Stomach smooth muscle (tissue), 2 donors: ENCODE results near the gene CCL22.
A peak's percentile ranks its signal among the peaks of the same experiment; 100 is the strongest.
"Not testable (repeated sequence)": the region's sequence is repeated elsewhere in the genome, so short reads cannot be mapped to it uniquely, and the experiment has no call there.

Source experiments
- H3K27ac ChIP-seq: one replicate; pipeline ENCODE4 v1.7.0; 2013; ENCODE audit warnings: mild to moderate bottlenecking, low read length, inconsistent platforms
- H3K27me3 ChIP-seq, 2 donors: one replicate each; pipeline ENCODE4 v1.7.0; 2013; ENCODE audit warnings: low read length in 2 of 2; ENCODE audit not compliant: insufficient read depth in 2 of 2, control insufficient read depth in 1 of 2
- H3K36me3 ChIP-seq, 2 donors: one replicate each; pipeline ENCODE4 v1.7.0; 2013; ENCODE audit warnings: low read length in 2 of 2; ENCODE audit not compliant: control insufficient read depth in 2 of 2, insufficient read depth in 2 of 2
- H3K4me1 ChIP-seq: one replicate; pipeline ENCODE4 v1.7.0; 2013; ENCODE audit warnings: low read length; ENCODE audit not compliant: control insufficient read depth, insufficient read depth
- H3K4me3 ChIP-seq, 2 donors: one replicate each; pipeline ENCODE4 v1.7.0; 2013; ENCODE audit warnings: low read length in 2 of 2
- H3K9ac ChIP-seq, 2 donors: one replicate each; pipeline ENCODE4 v1.7.0; 2013; ENCODE audit warnings: low read length in 2 of 2, mild to moderate bottlenecking in 1 of 2
- H3K9me3 ChIP-seq, 2 donors: one replicate each; pipeline ENCODE4 v1.7.0; 2013; ENCODE audit warnings: low read length in 2 of 2; ENCODE audit not compliant: control insufficient read depth in 2 of 2
- donor health status: healthy.
- donor health status: Pancreatic carcinoma.

The CCL22 gene

DNA sequence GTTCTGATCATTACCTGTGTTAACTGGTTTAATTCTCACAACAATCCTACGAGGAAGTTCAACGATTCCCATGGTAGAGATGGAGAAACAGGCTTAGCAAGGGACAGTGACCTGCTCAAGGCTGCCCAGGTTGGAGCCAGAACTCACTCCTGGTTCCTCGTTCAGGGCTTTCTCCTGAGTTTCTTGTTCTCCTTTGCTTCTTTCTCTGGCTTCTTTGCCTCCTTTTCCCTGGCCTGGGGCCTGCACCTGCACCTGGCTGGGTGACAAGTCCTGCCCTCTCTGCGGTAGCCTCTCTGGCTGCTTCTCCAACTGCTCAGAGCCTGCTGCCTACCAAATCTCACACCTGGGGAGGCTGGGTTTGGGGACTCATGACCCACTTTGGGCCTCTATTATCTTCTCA, 2.8 kb downstream of the CCL22 start:
- Histone ChIP-seq H3K4me3 (no peak overlapping the region), H3K4me1 (no peaks in the 10 kb centered on the region), H3K27me3 (no peaks in the 10 kb centered on the region), H3K9me3 (no peaks in the 10 kb centered on the region), H3K27ac (no peak overlapping the region), H3K9ac (no peak overlapping the region), H3K36me3 (no peaks in the 10 kb centered on the region)

DNA sequence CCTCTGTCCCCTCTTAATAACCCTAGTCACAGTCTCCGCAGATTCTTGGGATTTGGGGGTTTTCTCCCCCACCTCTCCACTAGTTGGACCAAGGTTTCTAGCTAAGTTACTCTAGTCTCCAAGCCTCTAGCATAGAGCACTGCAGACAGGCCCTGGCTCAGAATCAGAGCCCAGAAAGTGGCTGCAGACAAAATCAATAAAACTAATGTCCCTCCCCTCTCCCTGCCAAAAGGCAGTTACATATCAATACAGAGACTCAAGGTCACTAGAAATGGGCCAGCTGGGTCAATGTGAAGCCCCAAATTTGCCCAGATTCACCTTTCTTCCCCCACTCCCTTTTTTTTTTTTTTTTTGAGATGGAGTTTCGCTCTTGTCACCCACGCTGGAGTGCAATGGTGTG, 5.6 kb downstream of the CCL22 start:
- Histone ChIP-seq H3K36me3 (no peaks in the 10 kb centered on the region), H3K4me3 (no peak overlapping the region), H3K9me3 (no peaks in the 10 kb centered on the region), H3K9ac (no peak overlapping the region), H3K27ac (no peak overlapping the region), H3K4me1 (no peaks in the 10 kb centered on the region), H3K27me3 (no peaks in the 10 kb centered on the region)

DNA sequence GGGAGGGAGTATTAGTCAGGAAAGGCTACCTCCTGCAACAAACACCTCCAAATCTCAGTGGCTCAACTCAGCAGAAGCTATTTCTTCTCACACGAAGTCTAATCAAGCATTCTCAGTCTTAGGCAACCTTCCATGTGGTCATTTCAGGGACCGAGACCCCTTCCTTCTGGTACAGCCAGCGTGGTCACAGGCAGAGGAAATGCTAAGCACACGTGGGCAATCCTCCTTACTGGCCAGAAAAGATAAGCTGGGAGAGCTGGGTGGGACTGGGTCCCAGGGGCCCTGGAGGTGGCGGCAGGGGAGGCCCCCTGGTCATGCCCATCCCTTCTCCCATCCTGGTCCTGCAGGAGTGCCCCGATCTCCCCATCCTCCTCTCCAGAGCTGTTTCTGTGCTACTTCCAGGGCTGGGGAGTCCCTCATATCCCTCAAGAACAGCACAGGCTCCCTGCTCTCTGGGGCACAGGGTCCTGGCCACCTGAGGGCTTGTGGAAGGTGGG, 8.0 kb downstream of the CCL22 start:
- Histone ChIP-seq H3K4me3 (no peak overlapping the region), H3K36me3 (no peaks in the 10 kb centered on the region), H3K27ac (no peak overlapping the region)

DNA sequence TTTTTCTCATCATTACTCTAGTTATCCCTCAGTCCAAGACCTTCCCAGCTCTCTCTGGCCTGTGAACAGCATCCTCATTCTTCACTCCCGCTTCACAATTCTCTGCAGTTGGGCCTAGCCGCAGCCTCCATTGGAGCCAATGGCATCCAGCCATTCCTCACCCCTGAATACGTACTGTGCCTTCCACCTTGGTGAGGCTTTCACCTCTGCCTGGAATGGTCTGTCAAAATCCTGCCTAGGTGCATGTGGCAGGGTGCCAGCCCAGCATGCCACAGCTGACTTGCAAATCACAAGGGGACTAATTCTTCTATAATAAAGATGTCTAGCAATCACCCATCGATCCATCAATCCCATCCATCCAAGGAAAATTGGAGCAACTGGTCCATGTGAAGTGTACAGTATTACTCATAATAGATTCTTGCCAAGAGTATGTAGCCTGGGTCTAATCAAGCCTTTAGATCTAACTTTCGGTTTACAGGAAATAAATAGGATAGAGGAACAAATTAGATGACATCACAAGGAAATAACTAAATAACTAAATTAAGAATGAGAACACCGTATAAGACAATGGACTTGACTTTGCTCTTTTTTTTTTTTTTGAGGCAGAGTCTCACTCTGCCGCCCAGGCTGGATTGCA, 8.7 kb downstream of the CCL22 start:
- no peak overlapping the region for H3K9ac ChIP-seq
- H3K4me3 ChIP-seq: no peak overlapping the region
- H3K36me3 ChIP-seq: no peaks in the 10 kb centered on the region
- H3K4me1 ChIP-seq: peaks cover 5% of the 10 kb centered on the region
- H3K27ac ChIP-seq: no peak overlapping the region
- no peaks in the 10 kb centered on the region for H3K9me3 ChIP-seq
- H3K27me3 ChIP-seq: peaks cover 0 to 7% of the 10 kb centered on the region in 2 donors

More for the DNA sequence above, 8.0 kb downstream of the CCL22 start:
- no peak overlapping the region for H3K9ac ChIP-seq
- H3K4me1 ChIP-seq: no peaks in the 10 kb centered on the region
- peaks cover 0 to 7% of the 10 kb centered on the region in 2 donors for H3K27me3 ChIP-seq
- no peaks in the 10 kb centered on the region for H3K9me3 ChIP-seq

DNA sequence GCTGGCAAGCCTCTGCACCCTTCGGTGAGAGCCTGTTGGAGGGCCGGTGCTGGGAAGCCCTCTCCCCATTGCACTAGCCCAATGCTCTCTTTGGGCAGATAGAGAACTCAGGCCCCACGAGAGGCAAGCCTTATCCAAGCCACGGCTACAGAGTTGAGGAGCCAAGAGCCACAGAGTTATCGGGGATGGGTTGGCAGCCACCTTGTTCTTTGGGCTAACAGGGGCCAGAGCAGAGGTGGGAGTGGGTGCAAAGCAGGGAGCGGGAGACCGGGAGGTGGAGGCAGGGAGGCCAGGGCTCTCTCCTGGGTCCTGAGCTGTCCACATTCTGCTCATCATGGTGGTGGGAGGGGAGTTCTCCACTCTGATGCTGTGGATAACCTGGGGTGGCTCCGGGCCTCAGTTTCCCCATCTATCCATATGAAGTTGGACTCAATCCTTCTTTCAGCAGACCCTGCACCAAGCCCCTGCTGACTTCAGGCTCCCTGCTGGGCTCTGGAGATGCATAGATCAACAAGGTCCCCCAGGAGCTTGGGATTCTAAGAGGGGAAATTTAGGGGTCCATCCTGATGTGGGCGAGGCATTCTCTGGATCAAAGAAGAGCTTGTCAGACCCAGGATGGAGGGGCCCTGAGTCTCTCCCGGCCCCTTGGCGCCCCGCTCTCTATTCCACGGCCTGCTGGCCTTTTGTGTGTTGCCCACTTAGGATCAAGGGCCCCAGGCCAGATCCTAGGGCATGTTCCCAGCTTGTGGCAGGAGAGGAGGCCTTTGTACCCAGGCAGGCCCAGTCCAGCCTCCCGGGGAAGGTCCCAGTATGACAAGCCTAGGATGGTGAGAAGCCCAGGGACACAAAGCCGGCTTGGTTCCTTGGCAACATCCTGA, 13.2 kb downstream of the CCL22 start:
- Histone ChIP-seq H3K36me3 (no peaks in the 10 kb centered on the region), H3K27me3 (peaks cover 0 to 10% of the 10 kb centered on the region in 2 donors), H3K9me3 (no peaks in the 10 kb centered on the region), H3K27ac (peak overlapping the region; percentile 24), H3K4me3 (peak overlapping the region in 1 of 2 donors; percentile 77), H3K4me1 (peaks cover 9% of the 10 kb centered on the region), H3K9ac (peak overlapping the region in 1 of 2 donors; percentile 29)

DNA sequence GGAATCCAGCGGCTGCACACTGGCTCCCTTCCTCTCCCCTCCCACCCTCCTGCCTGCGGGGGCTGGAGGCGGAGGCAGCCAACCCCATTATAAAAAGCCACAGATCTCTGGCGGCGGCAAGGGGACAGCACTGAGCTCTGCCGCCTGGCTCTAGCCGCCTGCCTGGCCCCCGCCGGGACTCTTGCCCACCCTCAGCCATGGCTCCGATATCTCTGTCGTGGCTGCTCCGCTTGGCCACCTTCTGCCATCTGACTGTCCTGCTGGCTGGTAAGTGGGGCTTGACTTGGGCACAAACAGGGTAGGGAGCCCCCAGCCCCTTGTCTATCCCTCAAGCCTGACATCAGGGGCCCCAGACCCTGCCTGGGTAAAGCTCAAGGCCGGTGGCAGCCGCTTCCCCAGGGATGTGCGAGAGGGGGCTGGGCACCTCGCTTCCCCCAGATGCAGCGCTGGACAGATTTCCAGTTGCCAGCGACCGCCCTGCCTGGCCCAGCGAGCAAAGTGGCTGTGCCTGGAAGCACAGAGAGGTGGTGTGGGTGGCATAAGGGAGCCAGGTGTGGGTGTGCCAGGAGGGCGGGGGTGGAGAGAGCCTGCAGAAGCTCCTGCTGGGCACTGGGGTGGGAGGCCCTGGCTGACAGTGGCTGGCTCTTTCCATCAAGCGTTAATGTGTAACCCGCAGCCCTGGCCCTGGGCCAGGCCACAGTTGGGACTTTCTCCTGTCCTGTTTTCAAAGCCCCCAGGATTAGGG, 14.0 kb downstream of the CCL22 start, which contains the start of gene CX3CL1:
Gene CX3CL1 (plus strand): TSS at position 119 of the 745 bp plus-strand sequence. CDS start 79 bp downstream, at position 198.
- peak within 1 kb of the TSS; percentile 24 for H3K27ac ChIP-seq
- peak within 1 kb of the TSS; percentile 53 to 71 for H3K9ac ChIP-seq
- H3K9me3 ChIP-seq: no peaks in the 10 kb centered on the region
- H3K4me3 ChIP-seq: peak within 1 kb of the TSS; percentile 53 to 77
- peaks cover 0 to 10% of the 10 kb centered on the region in 2 donors for H3K27me3 ChIP-seq
- H3K36me3 ChIP-seq: no peaks in the 10 kb centered on the region
- H3K4me1 ChIP-seq: peaks cover 12% of the 10 kb centered on the region

DNA sequence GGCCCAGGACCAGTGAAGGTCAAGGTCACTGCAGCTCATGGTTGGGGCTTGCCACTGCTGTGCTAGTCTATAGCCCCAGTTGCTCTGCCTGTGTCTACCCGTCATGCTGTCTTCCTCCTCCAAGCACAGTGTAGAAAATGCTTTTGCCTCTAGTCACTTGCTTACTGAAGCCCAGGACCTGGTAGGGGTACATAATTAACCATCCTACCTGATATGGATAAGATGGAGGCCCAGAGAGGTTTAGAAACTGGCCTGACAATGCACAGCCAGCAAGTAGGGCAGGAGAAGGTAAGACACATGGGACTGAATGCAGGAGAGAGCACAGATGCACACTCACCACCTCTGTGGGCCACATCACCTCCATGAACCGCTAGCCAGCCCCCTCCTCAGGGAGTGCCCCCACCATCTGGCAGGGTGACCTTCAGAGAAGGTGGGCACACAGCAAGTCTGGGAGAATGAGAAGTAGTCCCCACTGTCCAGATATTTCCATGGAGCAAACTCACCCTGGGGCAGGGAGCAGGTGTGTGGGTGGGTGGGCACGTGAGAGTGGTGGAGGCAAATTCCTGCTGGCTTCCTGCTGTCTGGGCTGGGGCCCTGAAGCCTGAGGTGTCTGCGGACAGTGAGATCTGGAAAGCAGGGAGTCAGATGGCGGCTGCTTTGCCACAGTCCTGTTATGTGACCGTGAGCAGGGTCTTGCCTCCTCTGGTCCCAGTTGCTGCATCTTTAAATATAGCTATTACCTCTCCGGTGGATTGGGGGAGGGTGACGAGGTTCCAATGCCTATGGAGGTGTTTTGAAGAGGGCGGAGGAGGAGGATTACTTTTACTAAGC, 14.7 kb downstream of the CCL22 start:
- H3K4me3 ChIP-seq: peak overlapping the region; percentile 53 to 77
- H3K4me1 ChIP-seq: peaks cover 12% of the 10 kb centered on the region
- H3K9ac ChIP-seq: peak overlapping the region; percentile 53 to 71
- no peaks in the 10 kb centered on the region for H3K36me3 ChIP-seq
- H3K27me3 ChIP-seq: peaks cover 0 to 10% of the 10 kb centered on the region in 2 donors
- no peaks in the 10 kb centered on the region for H3K9me3 ChIP-seq
- H3K27ac ChIP-seq: peak overlapping the region; percentile 31

DNA sequence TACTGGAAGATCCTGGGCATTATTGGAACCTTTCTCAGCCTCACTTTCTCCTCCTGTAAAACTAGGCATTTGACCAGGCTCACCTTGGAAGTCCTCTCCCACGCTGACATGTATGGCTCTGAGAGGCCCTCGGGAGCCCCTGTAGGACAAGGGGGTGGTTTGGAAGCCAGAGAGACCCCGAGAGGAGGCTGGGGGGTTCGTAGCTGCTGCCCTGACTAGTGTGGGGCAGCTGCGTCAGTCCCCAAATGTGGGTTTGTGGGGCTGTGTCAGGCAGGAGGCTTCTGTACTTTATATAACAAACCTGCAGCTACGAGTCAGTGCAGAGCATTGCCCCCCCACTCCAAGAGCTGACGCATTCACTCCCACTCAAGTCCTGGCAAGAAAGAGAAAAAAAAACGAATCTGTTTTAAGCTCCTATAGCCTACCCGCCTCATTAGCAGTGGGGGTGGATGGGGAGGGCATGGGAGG, 15.5 kb downstream of the CCL22 start:
- peaks cover 0 to 10% of the 10 kb centered on the region in 2 donors for H3K27me3 ChIP-seq
- H3K4me3 ChIP-seq: peak overlapping the region; percentile 46 to 77
- H3K36me3 ChIP-seq: no peaks in the 10 kb centered on the region
- H3K9ac ChIP-seq: peak overlapping the region; percentile 53 to 55
- no peaks in the 10 kb centered on the region for H3K9me3 ChIP-seq
- peaks cover 12% of the 10 kb centered on the region for H3K4me1 ChIP-seq
- H3K27ac ChIP-seq: peak overlapping the region; percentile 31

DNA sequence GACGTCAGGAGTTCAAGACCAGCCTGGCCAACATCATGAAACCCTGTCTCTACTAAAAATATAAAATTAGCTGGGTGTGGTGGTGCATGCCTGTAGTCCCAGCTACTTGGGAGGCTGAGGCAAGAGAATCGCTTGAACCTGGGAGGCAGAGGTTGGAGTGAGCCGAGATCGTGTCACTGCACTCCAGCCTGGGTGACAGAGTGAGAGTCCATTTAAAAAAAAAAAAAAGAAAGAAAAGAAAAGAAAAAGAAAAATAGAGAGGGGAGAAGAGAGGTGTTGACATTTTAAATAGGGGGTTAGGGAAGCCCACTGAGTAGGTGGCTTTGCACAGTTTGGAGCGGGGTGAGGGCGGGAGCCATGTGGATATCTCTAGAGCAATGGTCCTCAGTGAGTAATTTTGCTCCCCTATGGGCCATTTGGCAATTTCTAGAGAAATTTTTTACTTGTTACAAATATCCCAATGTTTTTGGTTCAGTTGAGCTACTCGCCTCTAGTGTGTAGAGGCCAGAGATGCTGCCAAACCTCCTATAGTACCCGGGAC, 16.4 kb downstream of the CCL22 start:
- not testable (repeated sequence) for H3K9ac ChIP-seq, H3K27ac ChIP-seq
- H3K4me1 ChIP-seq: peaks cover 12% of the 10 kb centered on the region

More for the DNA sequence above, 16.4 kb downstream of the CCL22 start:
- H3K9me3 ChIP-seq, H3K27me3 ChIP-seq, H3K4me3 ChIP-seq, H3K36me3 ChIP-seq: not testable (repeated sequence)
